Thyroid gland (tissue), 4 donors: Measurements from ENCODE around the gene SPRED2.

Experiments
- CTCF ChIP-seq, 6 experiments: fragments of 200-600 bp in 3 of 6; fragments of 450-650 bp in 3 of 6; sonication (generic) in 3 of 6; IDR thresholded peaks; one replicate each; pipeline ENCODE4 v1.5.1; 2016 to 2019; ENCODE audit warnings: antibody characterized with exemption in 6 of 6, mild to moderate bottlenecking in 2 of 6, inconsistent platforms in 1 of 6, moderate library complexity in 1 of 6
- POLR2A ChIP-seq, 2 donors: fragments of 450-650 bp; IDR thresholded peaks; one replicate each; pipeline ENCODE4 v1.6.1; 2017; ENCODE audit warnings: antibody characterized with exemption in 2 of 2, mild to moderate bottlenecking in 2 of 2, moderate library complexity in 1 of 2

- TF ChIP-seq CTCF (IDR thresholded peaks at IDR 0.05) = no peak
- no peak for TF ChIP-seq POLR2A (IDR thresholded peaks at IDR 0.05)
These were observed 39.0 kb upstream of the SPRED2 start for GRCh38 chr2:65471409-65471808.
